ENCODE results near the gene SMARCB1. TPM values are rescaled to one million over a fixed set of nuclear protein-coding genes. Genes with fewer than 3 reads are reported as not detected.
A peak's percentile ranks its signal among the peaks of the same experiment; 100 is the strongest.

The SMARCB1 gene
- total and polyA plus RNA-seq, 7 experiments from 2014 or later = 37.0 to 81.1 (median 49.8) TPM

GRCh38 chr22:23833911-23834317 lies 47.1 kb downstream of the SMARCB1 start:
- no peak for ATAC-seq
- H3K27me3 Mint-ChIP-seq = peaks cover 0 to under 1% (median 0%) of the 10 kb centered on the region in 5 donors
- DNase-seq = no peak
- POLR2A ChIA-PET = no interaction called here
- no peak overlapping the region for H3K4me3 Mint-ChIP-seq
- H3K9me3 Mint-ChIP-seq = no peaks in the 10 kb centered on the region
- peaks cover 0 to 4% of the 10 kb centered on the region in 2 donors for H3K4me1 ChIP-seq (ENCODE audit: control insufficient read depth in 2 of 2, insufficient read depth in 2 of 2, low read length in 2 of 2)
- no peak overlapping the region for H3K4me3 ChIP-seq (ENCODE audit: low read length)
- no peaks in the 10 kb centered on the region for H3K9me3 ChIP-seq (ENCODE audit: control insufficient read depth in 2 of 3, low read length in 3 of 3)
- H3K4me1 Mint-ChIP-seq = peaks cover 9 to 25% (median 14%) of the 10 kb centered on the region in 7 donors
- H3K27ac ChIP-seq (ENCODE audit: low read depth, low read length) = no peak overlapping the region
- H3K36me3 ChIP-seq (ENCODE audit: control insufficient read depth in 2 of 3, insufficient read depth in 3 of 3, low read length in 3 of 3) = peaks cover 0 to 66% (median under 1%) of the 10 kb centered on the region in 3 experiments
- CTCF ChIA-PET = interaction anchor here (0.7 kb wide), 1 partner anchor 209 kb away, joined by 3 read pairs; no protein-coding TSS in a partner anchor
- no peaks in the 10 kb centered on the region for H3K27me3 ChIP-seq (ENCODE audit: control insufficient read depth in 2 of 2, insufficient read depth in 2 of 2, low read length in 2 of 2)
- H3K27ac Mint-ChIP-seq = no peak overlapping the region
- intact Hi-C loops (cut with micrococcal nuclease) = no loop called here
- H3K36me3 Mint-ChIP-seq = peaks cover 0 to 20% (median 8%) of the 10 kb centered on the region in 5 donors

- Mint-ChIP-seq H3K27ac (peak overlapping the region in 1 of 9 donors; percentile 78), H3K9me3 (no peaks in the 10 kb centered on the region), H3K4me3 (peak overlapping the region in 1 of 10 donors; percentile 7), H3K4me1 (peaks cover 14 to 26% (median 19%) of the 10 kb centered on the region in 7 donors), H3K27me3 (peaks cover 0 to 3% (median 0%) of the 10 kb centered on the region in 5 donors), H3K36me3 (peaks cover 0 to 15% (median 6%) of the 10 kb centered on the region in 5 donors)
- peaks cover 0 to 62% (median 0%) of the 10 kb centered on the region in 3 experiments for H3K36me3 ChIP-seq (ENCODE audit: control insufficient read depth in 2 of 3, insufficient read depth in 3 of 3, low read length in 3 of 3)
- H3K27ac ChIP-seq (ENCODE audit: low read depth, low read length) = no peak overlapping the region
- ChIA-PET POLR2A (no interaction called here), CTCF (no interaction called here)
- ATAC-seq (no peak), DNase-seq (no peak)
- intact Hi-C loops (cut with micrococcal nuclease) = no loop called here
- H3K9me3 ChIP-seq (ENCODE audit: control insufficient read depth in 2 of 3, low read length in 3 of 3) = no peaks in the 10 kb centered on the region
- H3K27me3 ChIP-seq (ENCODE audit: control insufficient read depth in 2 of 2, insufficient read depth in 2 of 2, low read length in 2 of 2) = no peaks in the 10 kb centered on the region
- no peak overlapping the region for H3K4me3 ChIP-seq (ENCODE audit: low read length)
- peaks cover 1 to 4% of the 10 kb centered on the region in 2 donors for H3K4me1 ChIP-seq (ENCODE audit: control insufficient read depth in 2 of 2, insufficient read depth in 2 of 2, low read length in 2 of 2)
Observed at GRCh38 chr22:23834406-23834792, 47.6 kb downstream of the SMARCB1 start.

GRCh38 chr22:23834793-23835483 lies 48.2 kb downstream of the SMARCB1 start:
- Mint-ChIP-seq H3K9me3 (no peaks in the 10 kb centered on the region), H3K27ac (peak overlapping the region in 1 of 9 donors; percentile 38), H3K27me3 (peaks cover 0 to 5% (median 0%) of the 10 kb centered on the region in 5 donors), H3K4me1 (peaks cover 14 to 30% (median 23%) of the 10 kb centered on the region in 7 donors), H3K36me3 (peaks cover 0 to 10% (median 4%) of the 10 kb centered on the region in 5 donors), H3K4me3 (no peak overlapping the region)
- H3K27me3 ChIP-seq (ENCODE audit: control insufficient read depth in 2 of 2, insufficient read depth in 2 of 2, low read length in 2 of 2) = no peaks in the 10 kb centered on the region
- H3K36me3 ChIP-seq (ENCODE audit: control insufficient read depth in 2 of 3, insufficient read depth in 3 of 3, low read length in 3 of 3) = peaks cover 0 to 56% (median 0%) of the 10 kb centered on the region in 3 experiments
- ChIA-PET CTCF (no interaction called here), POLR2A (no interaction called here)
- H3K9me3 ChIP-seq (ENCODE audit: control insufficient read depth in 2 of 3, low read length in 3 of 3) = no peaks in the 10 kb centered on the region
- H3K4me1 ChIP-seq (ENCODE audit: control insufficient read depth in 2 of 2, insufficient read depth in 2 of 2, low read length in 2 of 2) = peaks cover 4 to 5% of the 10 kb centered on the region in 2 donors
- intact Hi-C loops (cut with micrococcal nuclease) = no loop called here
- ATAC-seq (no peak), DNase-seq (no peak)
- H3K27ac ChIP-seq (ENCODE audit: low read depth, low read length) = no peak overlapping the region
- H3K4me3 ChIP-seq (ENCODE audit: low read length) = no peak overlapping the region

- Histone ChIP-seq H3K4me1 (ENCODE audit: control insufficient read depth in 2 of 2, insufficient read depth in 2 of 2, low read length in 2 of 2) (peaks cover 4 to 5% of the 10 kb centered on the region in 2 donors), H3K27ac (ENCODE audit: low read depth, low read length) (no peak overlapping the region), H3K36me3 (ENCODE audit: control insufficient read depth in 2 of 3, insufficient read depth in 3 of 3, low read length in 3 of 3) (peaks cover 0 to 52% (median 0%) of the 10 kb centered on the region in 3 experiments), H3K9me3 (ENCODE audit: control insufficient read depth in 2 of 3, low read length in 3 of 3) (no peaks in the 10 kb centered on the region), H3K27me3 (ENCODE audit: control insufficient read depth in 2 of 2, insufficient read depth in 2 of 2, low read length in 2 of 2) (no peaks in the 10 kb centered on the region), H3K4me3 (ENCODE audit: low read length) (no peak overlapping the region)
- Mint-ChIP-seq H3K4me3 (peak overlapping the region in 1 of 10 donors; percentile 7), H3K27me3 (peaks cover 0 to 5% (median 0%) of the 10 kb centered on the region in 5 donors), H3K4me1 (peaks cover 14 to 27% (median 20%) of the 10 kb centered on the region in 7 donors), H3K27ac (peak overlapping the region in 5 of 9 donors; percentile 38 to 51 (median 48)), H3K9me3 (no peaks in the 10 kb centered on the region), H3K36me3 (peaks cover 0 to 5% (median 0%) of the 10 kb centered on the region in 5 donors)
- intact Hi-C loops (cut with micrococcal nuclease) = no loop called here
- ChIA-PET CTCF (no interaction called here), POLR2A (interaction anchor here (0.6 kb wide), 1 partner anchor 21 kb away, joined by 3 read pairs; no protein-coding TSS in a partner anchor)
- no peak for DNase-seq
- ATAC-seq = no peak
Observed at GRCh38 chr22:23835484-23836144, 48.8 kb downstream of the SMARCB1 start.

GRCh38 chr22:23836281-23836680 lies 49.5 kb downstream of the SMARCB1 start:
- Mint-ChIP-seq H3K9me3 (no peaks in the 10 kb centered on the region), H3K36me3 (peaks cover 0 to 1% (median 0%) of the 10 kb centered on the region in 5 donors), H3K4me3 (peak overlapping the region in 2 of 10 donors; percentile 27 to 29), H3K4me1 (peaks cover 12 to 26% (median 20%) of the 10 kb centered on the region in 7 donors), H3K27me3 (peaks cover 0 to 7% (median 0%) of the 10 kb centered on the region in 5 donors), H3K27ac (peak overlapping the region in 3 of 9 donors; percentile 48 to 62 (median 55))
- Histone ChIP-seq H3K27me3 (ENCODE audit: control insufficient read depth in 2 of 2, insufficient read depth in 2 of 2, low read length in 2 of 2) (no peaks in the 10 kb centered on the region), H3K9me3 (ENCODE audit: control insufficient read depth in 2 of 3, low read length in 3 of 3) (no peaks in the 10 kb centered on the region), H3K36me3 (ENCODE audit: control insufficient read depth in 2 of 3, insufficient read depth in 3 of 3, low read length in 3 of 3) (peaks cover 0 to 48% (median 0%) of the 10 kb centered on the region in 3 experiments), H3K27ac (ENCODE audit: low read depth, low read length) (no peak overlapping the region), H3K4me1 (ENCODE audit: control insufficient read depth in 2 of 2, insufficient read depth in 2 of 2, low read length in 2 of 2) (peaks cover 4 to 5% of the 10 kb centered on the region in 2 donors), H3K4me3 (ENCODE audit: low read length) (no peak overlapping the region)
- intact Hi-C loops (cut with micrococcal nuclease) = no loop called here
- ATAC-seq (no peak), DNase-seq (no peak)
- ChIA-PET CTCF (interaction anchor here (0.7 kb wide), 1 partner anchor 49 kb away, joined by 3 read pairs; the partner anchor contains the start of gene SMARCB1), POLR2A (no interaction called here)

- Mint-ChIP-seq H3K9me3 (no peaks in the 10 kb centered on the region), H3K4me3 (peak overlapping the region in 9 of 10 donors; percentile 27 to 96 (median 67)), H3K27me3 (peaks cover 0 to 7% (median 0%) of the 10 kb centered on the region in 5 donors), H3K27ac (peak overlapping the region in 4 of 9 donors; percentile 17 to 70 (median 48)), H3K36me3 (peaks cover 0 to 1% (median 0%) of the 10 kb centered on the region in 5 donors), H3K4me1 (peaks cover 12 to 26% (median 20%) of the 10 kb centered on the region in 7 donors)
- Histone ChIP-seq H3K4me1 (ENCODE audit: control insufficient read depth in 2 of 2, insufficient read depth in 2 of 2, low read length in 2 of 2) (peaks cover 4 to 5% of the 10 kb centered on the region in 2 donors), H3K27ac (ENCODE audit: low read depth, low read length) (no peak overlapping the region), H3K4me3 (ENCODE audit: low read length) (no peak overlapping the region), H3K27me3 (ENCODE audit: control insufficient read depth in 2 of 2, insufficient read depth in 2 of 2, low read length in 2 of 2) (no peaks in the 10 kb centered on the region), H3K36me3 (ENCODE audit: control insufficient read depth in 2 of 3, insufficient read depth in 3 of 3, low read length in 3 of 3) (peaks cover 0 to 42% (median 0%) of the 10 kb centered on the region in 3 experiments), H3K9me3 (ENCODE audit: control insufficient read depth in 2 of 3, low read length in 3 of 3) (no peaks in the 10 kb centered on the region)
- ATAC-seq = no peak
- CTCF ChIA-PET = interaction anchor here (0.7 kb wide), 1 partner anchor 50 kb away, joined by 3 read pairs; the partner anchor contains the start of gene SMARCB1
- intact Hi-C loops (cut with micrococcal nuclease) = no loop called here
- DNase-seq = no peak
- POLR2A ChIA-PET = no interaction called here
Observed at GRCh38 chr22:23836692-23837495, 50.1 kb downstream of the SMARCB1 start.

Data from naive thymus-derived CD4-positive, alpha-beta T cell (primary cell).